K562 (cell line): ENCODE measurements around the gene SENP7. TPM values are rescaled to one million over a fixed set of nuclear protein-coding genes. Genes with fewer than 3 reads are reported as not detected.
A peak's percentile ranks its signal among the peaks of the same experiment; 100 is the strongest.

Experiments
- ATF1 ChIP-seq, 2 experiments: fragments of 450-650 bp in 1 of 2; IDR thresholded peaks; 2 replicates each; pipeline ENCODE4 v1.6.1; 2016; ENCODE audit warnings: missing compliant biosample characterization in 1 of 2, missing genetic modification characterization in 1 of 2
- CHD1 ChIP-seq: fragments of 200-600 bp; sonication (generic); IDR thresholded peaks from one replicate; pipeline ENCODE4 v1.6.1; 2012; ENCODE audit warnings: mild to moderate bottlenecking, moderate library complexity, low read length, inconsistent platforms
- DMBX1 ChIP-seq: fragments of 250-450 bp; sonication (Bioruptor Pico); IDR thresholded peaks from 2 replicates; pipeline ENCODE4 v1.8.0; 2022; ENCODE audit warnings: inconsistent platforms, mild to moderate bottlenecking, moderate library complexity, borderline replicate concordance
- ETV5 ChIP-seq: sonication (generic); formaldehyde crosslinking; IDR thresholded peaks from 2 replicates; pipeline ENCODE4 v1.4.0; 2020; ENCODE audit warnings: low read depth, mild to moderate bottlenecking, missing genetic modification reagents
- GABPB2 ChIP-seq: fragments of 250-450 bp; sonication (Bioruptor Pico); conservative IDR thresholded peaks from 2 replicates; pipeline ENCODE4 v1.5.1; 2021; ENCODE audit warnings: mild to moderate bottlenecking
- HCFC1 ChIP-seq: IDR thresholded peaks from 2 replicates; pipeline ENCODE4 v1.6.1; 2012; ENCODE audit warnings: low read depth, low read length, improper control_type of control experiment
- LARP7 ChIP-seq: fragments of 450-650 bp; IDR thresholded peaks from 2 replicates; pipeline ENCODE4 v1.6.1; 2016
- LEF1 ChIP-seq: fragments of 450-650 bp; IDR thresholded peaks from 2 replicates; pipeline ENCODE4 v1.6.1; 2016; ENCODE audit warnings: mild to moderate bottlenecking
- NCOA1 ChIP-seq: fragments of 450-650 bp; IDR thresholded peaks from 2 replicates; pipeline ENCODE4 v1.6.1; 2016; ENCODE audit warnings: low read depth
- PTTG1 ChIP-seq: fragments of 450-650 bp; IDR thresholded peaks from 2 replicates; pipeline ENCODE4 v1.6.1; 2016; ENCODE audit warnings: low read depth, mild to moderate bottlenecking, missing genetic modification characterization, missing compliant biosample characterization
- RBM14 ChIP-seq: fragments of 200-400 bp; formaldehyde crosslinking; IDR thresholded peaks from 2 replicates; pipeline ENCODE4 v1.6.1; 2018; ENCODE audit warnings: low read depth, mild to moderate bottlenecking, low read length, moderate library complexity, borderline replicate concordance; ENCODE audit not compliant: insufficient read depth
- TFAM ChIP-seq: fragments of 250-450 bp; sonication (Bioruptor Pico); conservative IDR thresholded peaks from 2 replicates; pipeline ENCODE4 v1.5.0; 2021; ENCODE audit warnings: mild to moderate bottlenecking, moderate library complexity
- ZFP1 ChIP-seq: fragments of 450-650 bp; formaldehyde crosslinking; IDR thresholded peaks from 2 replicates; pipeline ENCODE4 v1.4.0; 2020; ENCODE audit warnings: mild to moderate bottlenecking, mixed read lengths
- ZKSCAN1 ChIP-seq: fragments of 150-350 bp; IDR thresholded peaks from 2 replicates; pipeline ENCODE4 v1.6.1; 2016; ENCODE audit warnings: low read depth, low read length
- ZNF121 ChIP-seq: sonication (generic); formaldehyde crosslinking; conservative IDR thresholded peaks from 2 replicates; pipeline ENCODE4 v1.8.0; 2022; ENCODE audit warnings: missing genetic modification reagents
- ZNF239 ChIP-seq: fragments of 250-450 bp; sonication (Bioruptor Pico); IDR thresholded peaks from 2 replicates; pipeline ENCODE4 v1.4.0; 2020; ENCODE audit warnings: mild to moderate bottlenecking
- ZNF561 ChIP-seq: fragments of 450-650 bp; formaldehyde crosslinking; conservative IDR thresholded peaks from 2 replicates; pipeline ENCODE4 v1.4.0; 2020; ENCODE audit warnings: mild to moderate bottlenecking, moderate library complexity
- ZNF668 ChIP-seq: fragments of 250-450 bp; sonication (Bioruptor Pico); IDR thresholded peaks from 2 replicates; pipeline ENCODE4 v1.8.0; 2022; ENCODE audit warnings: mild to moderate bottlenecking, inconsistent platforms
- ZNF785 ChIP-seq: fragments of 250-450 bp; sonication (Bioruptor Pico); IDR thresholded peaks from 2 replicates; pipeline ENCODE4 v1.4.0; 2020; ENCODE audit warnings: mild to moderate bottlenecking
- polyA plus RNA-seq, 8 experiments: library from polyadenylated mRNA; depleted of rRNA in 4 of 8; stranded (reverse) in 5 of 8; unstranded in 3 of 8; fragments of >200 nt; fragmentation: Nextera tagmentation in 2 of 8; fragmentation: Illumina TruSeq in 1 of 8; extraction: Ambion mirVana in 2 of 8; extraction: Trizol in 1 of 8; gene quantifications; 2 replicates each; pipeline versions ENCODE4 v1.2.1 to v1.2.3, GENCODE V29; 2011 to 2014; ENCODE audit warnings: inconsistent platforms in 1 of 8, missing spikeins in 1 of 8
- total RNA-seq, 7 experiments: library from RNA; depleted of rRNA in 6 of 7; stranded (reverse); fragments of >200 nt in 6 of 7; fragmentation: Illumina TruSeq in 2 of 7; extraction: Trizol in 2 of 7; gene quantifications; 2 replicates each; pipeline versions ENCODE4 v1.2.1 to v1.2.3, GENCODE V29; 2011 to 2021; ENCODE audit warnings: low replicate concordance in 1 of 7
- TF ChIP-seq, protein P1 (sequence below): fragments of 450-650 bp; formaldehyde crosslinking; IDR thresholded peaks from 2 replicates; pipeline ENCODE4 v1.4.0; 2022; ENCODE audit warnings: mild to moderate bottlenecking, moderate library complexity
- TF ChIP-seq, protein P2 (sequence below), 2 experiments: fragments of 450-650 bp; IDR thresholded peaks; 2 replicates each; pipeline ENCODE4 v1.6.1; 2016; ENCODE audit warnings: mild to moderate bottlenecking in 2 of 2, borderline replicate concordance in 1 of 2, low read depth in 1 of 2, moderate library complexity in 1 of 2

Gene SENP7
- total and polyA plus RNA-seq, 9 of the 15 experiments (the other 6 are each of a cell fraction or from before 2014, with no cell fraction given): 4.1 to 21.9 (median 10.7) TPM

DNA sequence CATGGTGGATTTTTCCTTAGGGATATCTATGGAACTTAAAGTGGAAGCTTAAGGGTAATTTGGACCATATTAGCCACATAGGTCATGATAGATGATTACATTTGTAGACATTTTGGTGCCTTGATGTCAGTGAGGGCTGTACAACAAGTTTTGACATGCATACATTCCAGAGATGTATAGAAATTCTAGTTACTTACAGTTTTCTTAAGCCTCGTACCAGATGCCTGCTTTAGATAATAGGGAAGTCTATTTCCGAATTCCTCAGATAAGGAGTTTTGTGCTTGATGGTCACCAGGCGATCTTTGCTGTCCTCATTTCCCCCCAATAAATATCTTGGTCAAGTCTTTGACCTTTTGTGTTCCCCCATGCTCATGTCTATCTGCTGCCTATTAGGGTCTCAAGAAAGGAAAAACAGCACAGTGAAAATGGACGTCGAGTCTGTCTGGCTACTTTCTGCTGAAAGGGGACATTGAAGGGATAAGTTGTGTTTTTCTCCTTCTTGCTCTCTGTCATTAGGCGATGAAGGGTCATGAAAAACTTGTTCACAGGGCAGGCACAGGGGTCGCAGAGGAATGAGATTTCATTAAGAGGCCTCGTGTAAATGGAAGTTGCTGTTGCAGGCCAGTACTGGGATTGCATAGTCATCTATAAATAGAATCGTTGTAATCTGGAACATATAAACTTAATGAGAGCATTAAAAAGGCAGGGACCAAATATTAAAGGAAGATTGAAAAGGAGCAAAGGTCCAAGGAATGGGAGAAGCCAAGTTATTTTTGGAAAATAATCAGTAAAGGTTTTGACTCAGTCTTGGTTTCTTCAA lies 20.0 kb upstream of the SENP7 start (continued):
- TF ChIP-seq, protein P1, sequence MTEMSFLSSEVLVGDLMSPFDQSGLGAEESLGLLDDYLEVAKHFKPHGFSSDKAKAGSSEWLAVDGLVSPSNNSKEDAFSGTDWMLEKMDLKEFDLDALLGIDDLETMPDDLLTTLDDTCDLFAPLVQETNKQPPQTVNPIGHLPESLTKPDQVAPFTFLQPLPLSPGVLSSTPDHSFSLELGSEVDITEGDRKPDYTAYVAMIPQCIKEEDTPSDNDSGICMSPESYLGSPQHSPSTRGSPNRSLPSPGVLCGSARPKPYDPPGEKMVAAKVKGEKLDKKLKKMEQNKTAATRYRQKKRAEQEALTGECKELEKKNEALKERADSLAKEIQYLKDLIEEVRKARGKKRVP (CRISPR knock-in tag): no peak
- TF ChIP-seq ZNF239 (CRISPR knock-in tag) (no peak), ETV5 (CRISPR knock-in tag) (no peak), RBM14 (no peak), ZNF561 (no peak), NCOA1 (peak; percentile 43; the same call in 1 of the 2 replicates), HCFC1 (no peak), CHD1 (no peak), ZFP1 (no peak), LEF1 (no peak), GABPB2 (CRISPR knock-in tag) (no peak), DMBX1 (CRISPR knock-in tag) (peak; percentile 28; the same call in 1 of the 2 replicates), PTTG1 (no peak), TFAM (no peak), LARP7 (no peak), ZKSCAN1 (no peak), ATF1 (CRISPR knock-in tag; IDR thresholded peaks at IDR 0.05) (no peak), ATF1 (tag; IDR thresholded peaks at IDR 0.05) (no peak), ZNF121 (no peak), ZNF785 (no peak), ZNF668 (0 out of 2 replicates have a peak, but pooled peaks have one; percentile 8)
- TF ChIP-seq, protein P2, sequence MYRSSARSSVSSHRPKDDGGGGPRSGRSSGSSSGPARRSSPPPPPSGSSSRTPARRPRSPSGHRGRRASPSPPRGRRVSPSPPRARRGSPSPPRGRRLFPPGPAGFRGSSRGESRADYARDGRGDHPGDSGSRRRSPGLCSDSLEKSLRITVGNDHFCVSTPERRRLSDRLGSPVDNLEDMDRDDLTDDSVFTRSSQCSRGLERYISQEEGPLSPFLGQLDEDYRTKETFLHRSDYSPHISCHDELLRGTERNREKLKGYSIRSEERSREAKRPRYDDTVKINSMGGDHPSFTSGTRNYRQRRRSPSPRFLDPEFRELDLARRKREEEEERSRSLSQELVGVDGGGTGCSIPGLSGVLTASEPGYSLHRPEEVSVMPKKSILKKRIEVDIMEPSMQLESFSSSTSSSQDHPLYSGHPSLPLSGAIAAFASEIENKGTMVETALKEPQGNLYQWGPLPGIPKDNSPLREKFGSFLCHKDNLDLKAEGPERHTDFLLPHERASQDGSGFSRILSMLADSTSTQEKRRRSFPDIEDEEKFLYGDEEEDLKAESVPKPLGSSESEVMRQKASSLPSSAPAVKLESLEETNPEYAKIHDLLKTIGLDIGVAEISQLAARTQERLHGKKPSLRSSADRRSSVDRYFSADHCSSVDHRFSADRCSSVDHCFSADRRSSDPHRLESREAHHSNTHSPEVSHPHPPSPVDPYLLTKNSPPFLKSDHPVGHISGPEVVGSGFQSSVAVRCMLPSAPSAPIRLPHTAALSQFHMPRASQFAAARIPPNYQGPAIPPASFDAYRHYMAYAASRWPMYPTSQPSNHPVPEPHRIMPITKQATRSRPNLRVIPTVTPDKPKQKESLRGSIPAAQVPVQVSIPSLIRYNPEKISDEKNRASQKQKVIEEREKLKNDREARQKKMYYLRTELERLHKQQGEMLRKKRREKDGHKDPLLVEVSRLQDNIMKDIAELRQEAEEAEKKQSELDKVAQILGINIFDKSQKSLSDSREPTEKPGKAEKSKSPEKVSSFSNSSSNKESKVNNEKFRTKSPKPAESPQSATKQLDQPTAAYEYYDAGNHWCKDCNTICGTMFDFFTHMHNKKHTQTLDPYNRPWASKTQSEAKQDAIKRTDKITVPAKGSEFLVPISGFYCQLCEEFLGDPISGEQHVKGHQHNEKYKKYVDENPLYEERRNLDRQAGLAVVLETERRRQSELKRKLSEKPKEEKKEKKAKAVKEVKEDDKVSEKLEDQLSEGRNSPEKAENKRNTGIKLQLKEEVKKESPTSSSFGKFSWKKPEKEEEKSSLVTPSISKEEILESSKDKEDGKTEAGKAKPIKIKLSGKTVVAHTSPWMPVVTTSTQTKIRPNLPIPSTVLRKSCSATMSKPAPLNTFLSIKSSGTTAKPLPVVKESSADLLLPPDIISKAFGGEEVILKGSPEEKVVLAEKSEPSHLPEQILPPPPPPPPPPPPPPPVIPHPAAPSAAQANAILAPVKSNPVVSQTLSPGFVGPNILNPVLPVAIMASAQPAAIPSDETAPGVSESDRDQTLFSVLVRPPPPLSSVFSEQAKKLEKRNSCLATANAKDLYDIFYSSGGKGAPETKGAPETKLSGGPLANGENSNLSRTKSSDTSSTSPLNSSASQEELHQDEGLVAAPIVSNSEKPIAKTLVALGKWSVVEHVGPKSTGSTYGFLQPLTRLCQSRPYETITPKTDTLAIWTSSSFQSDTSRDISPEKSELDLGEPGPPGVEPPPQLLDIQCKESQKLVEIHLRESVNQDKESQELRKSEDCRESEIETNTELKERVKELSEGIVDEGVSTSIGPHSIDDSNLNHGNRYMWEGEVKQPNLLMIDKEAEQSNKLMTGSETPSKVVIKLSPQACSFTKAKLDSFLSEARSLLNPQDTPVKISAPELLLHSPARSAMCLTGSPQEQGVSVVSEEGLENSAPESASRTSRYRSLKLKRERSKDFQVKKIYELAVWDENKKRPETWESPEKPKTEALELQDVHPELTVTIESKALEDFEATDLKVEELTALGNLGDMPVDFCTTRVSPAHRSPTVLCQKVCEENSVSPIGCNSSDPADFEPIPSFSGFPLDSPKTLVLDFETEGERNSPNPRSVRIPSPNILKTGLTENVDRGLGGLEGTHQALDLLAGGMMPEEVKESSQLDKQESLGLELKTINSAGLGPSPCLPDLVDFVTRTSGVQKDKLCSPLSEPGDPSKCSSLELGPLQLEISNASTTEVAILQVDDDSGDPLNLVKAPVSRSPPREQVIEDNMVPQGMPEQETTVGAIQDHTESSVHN (IDR thresholded peaks at IDR 0.05; ENCODE audit: borderline replicate concordance in 1 of 2, low read depth in 1 of 2): no peak
